Activated CD8-positive, alpha-beta T cell treated with anti-CD3 and anti-CD28 coated beads for 36 hours (primary cell): ENCODE measurements around the gene AMOTL1. TPM values are rescaled to one million over a fixed set of nuclear protein-coding genes. Genes with fewer than 3 reads are reported as not detected.

Experiments used
- ATAC-seq: fragments of 200-7000 bp; cut with Tn5 transposase; one replicate; pipeline ENCODE4 v1.10.0; 2021; ENCODE audit warnings: mild to moderate bottlenecking, moderate library complexity
- CTCF ChIA-PET: fragments of 350-600 bp; sonication (Branson Sonifier 250); formaldehyde crosslinking; loops from one replicate; lab custom pipeline; 2021; ENCODE audit warnings: antibody characterized with exemption; lab: Charles Lee
- POLR2A ChIA-PET: fragments of 350-600 bp; sonication (Branson Sonifier 250); formaldehyde crosslinking; loops from one replicate; lab custom pipeline; 2021; ENCODE audit warnings: antibody characterized with exemption; lab: Charles Lee
- DNase-seq: peaks from one replicate; pipeline ENCODE4 v3.0.0-alpha.2; 2020
- H3K27ac Mint-ChIP-seq: one replicate; pipeline ENCODE4 v1.8.0; 2021; ENCODE audit warnings: mild to moderate bottlenecking, mixed read lengths
- H3K27me3 Mint-ChIP-seq: one replicate; pipeline ENCODE4 v1.8.0; 2021; ENCODE audit warnings: mixed read lengths
- H3K36me3 Mint-ChIP-seq: one replicate; pipeline ENCODE4 v1.8.0; 2021; ENCODE audit warnings: low read depth, mixed read lengths
- H3K4me1 Mint-ChIP-seq: one replicate; pipeline ENCODE4 v1.8.0; 2021; ENCODE audit warnings: low read depth, mixed read lengths
- H3K4me3 Mint-ChIP-seq: one replicate; pipeline ENCODE4 v1.8.0; 2021; ENCODE audit warnings: mild to moderate bottlenecking, moderate library complexity, mixed read lengths
- H3K9me3 Mint-ChIP-seq: one replicate; pipeline ENCODE4 v1.8.0; 2021; ENCODE audit warnings: mixed read lengths
- CTCF ChIP-seq: fragments of 200-600 bp; IDR thresholded peaks from one replicate; pipeline ENCODE4 v1.8.0; 2022; ENCODE audit warnings: antibody characterized with exemption, mild to moderate bottlenecking
- intact Hi-C: fragments of 100-400 bp; cut with micrococcal nuclease; formaldehyde crosslinking; loops from one replicate; pipeline ENCODE4 v1.10.0; 2022
- total RNA-seq, 2 experiments: library from RNA; stranded (reverse); gene quantifications; one replicate each; pipeline ENCODE4 v1.2.3, GENCODE V29; 2021

AMOTL1 gene
- total RNA-seq, 2 experiments from 2014 or later, result 1.5 to 1.7 TPM

DNA sequence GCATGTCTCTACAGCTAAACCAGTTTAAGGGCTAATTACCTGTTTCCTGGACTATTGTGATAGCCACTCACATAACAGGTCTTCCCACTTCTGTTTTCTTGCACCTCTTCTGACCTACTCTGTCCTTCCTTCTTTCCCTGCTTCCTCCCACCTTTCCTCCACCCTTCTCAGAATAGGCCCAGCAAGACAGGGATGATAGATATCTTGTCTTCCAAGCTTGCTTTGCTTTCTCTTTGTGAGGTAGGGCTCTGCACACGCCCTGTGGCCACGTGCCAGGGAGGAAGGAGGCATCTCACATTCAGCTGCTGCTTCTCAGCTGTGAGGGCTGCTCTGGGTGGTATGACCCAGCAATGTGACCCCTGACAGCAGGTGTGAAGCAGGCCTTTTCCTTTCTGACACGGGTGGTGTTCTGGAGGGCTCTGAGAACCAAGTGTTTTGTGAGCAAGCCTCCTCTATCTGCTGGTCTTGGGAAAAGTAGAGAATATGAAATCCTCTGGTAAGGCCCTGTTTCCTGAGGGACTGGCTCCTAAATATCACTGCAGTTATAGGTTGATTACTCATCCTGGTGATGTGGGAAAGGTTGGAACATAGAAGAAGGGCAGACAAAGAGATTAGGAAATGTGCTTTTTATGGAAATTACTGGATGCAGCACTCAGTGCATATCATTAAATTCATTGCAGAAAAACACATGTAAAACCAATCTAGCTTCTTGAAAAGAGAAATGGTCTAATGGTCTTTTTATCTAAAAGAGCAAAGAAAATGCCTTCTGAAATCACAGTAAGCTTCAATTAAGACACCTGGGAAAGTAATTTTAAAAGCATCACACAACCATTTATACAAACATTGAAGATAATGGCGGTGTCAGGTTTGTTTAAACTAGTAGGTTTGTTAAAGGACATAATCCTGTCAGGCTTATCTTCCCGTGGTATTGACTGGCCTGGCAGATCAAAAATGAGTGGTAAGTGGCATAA, 8.5 kb downstream of the AMOTL1 start:
- no peaks in the 10 kb centered on the region for H3K9me3 Mint-ChIP-seq
- intact Hi-C loops, result loop anchor here (5.0 kb wide), 1 partner anchor 121 kb away; no protein-coding TSS in a partner anchor
- peaks cover 13% of the 10 kb centered on the region for H3K27me3 Mint-ChIP-seq
- ATAC-seq (no peak), DNase-seq (no peak)
- no peak for TF ChIP-seq CTCF
- H3K4me1 Mint-ChIP-seq, result peaks cover 9% of the 10 kb centered on the region
- H3K27ac Mint-ChIP-seq, result no peak overlapping the region
- H3K36me3 Mint-ChIP-seq, result no peaks in the 10 kb centered on the region
- CTCF ChIA-PET, result interaction anchor here (1.0 to 1.3 kb wide), 3 partner anchors 9 to 121 kb away, joined by 3 to 5 read pairs (median 3); no protein-coding TSS in a partner anchor
- no peak overlapping the region for H3K4me3 Mint-ChIP-seq
- POLR2A ChIA-PET, result no interaction called here

DNA sequence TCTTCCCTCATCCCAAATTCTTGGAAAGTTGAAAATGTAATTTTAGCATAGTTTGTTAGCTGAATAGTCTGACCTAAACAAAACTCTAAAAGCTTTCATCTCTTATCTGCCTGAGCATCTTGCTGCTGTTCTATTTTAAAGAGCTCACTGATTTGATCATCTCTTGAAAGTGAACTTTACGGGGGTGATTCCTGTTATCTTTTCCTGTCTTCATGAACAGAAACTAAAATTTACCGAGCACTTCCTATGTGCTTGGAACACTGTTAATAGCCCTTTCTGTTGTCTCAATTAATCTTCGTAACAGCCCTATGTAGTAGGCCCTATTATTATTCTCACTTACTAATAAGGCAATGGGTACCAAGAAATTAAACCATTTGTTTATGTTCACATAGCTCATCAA, 12.3 kb downstream of the AMOTL1 start:
- peaks cover 9% of the 10 kb centered on the region for H3K4me1 Mint-ChIP-seq
- H3K27me3 Mint-ChIP-seq, result peaks cover 3% of the 10 kb centered on the region
- ChIA-PET CTCF (interaction anchor here (0.8 to 1.4 kb wide), 4 partner anchors 14 to 157 kb away, joined by 3 to 4 read pairs (median 3); no protein-coding TSS in a partner anchor), POLR2A (no interaction called here)
- DNase-seq, result no peak
- intact Hi-C loops, result no loop called here
- no peaks in the 10 kb centered on the region for H3K9me3 Mint-ChIP-seq
- H3K36me3 Mint-ChIP-seq, result no peaks in the 10 kb centered on the region
- peak overlapping the region; percentile 3 for H3K4me3 Mint-ChIP-seq
- no peak for ATAC-seq
- no peak overlapping the region for H3K27ac Mint-ChIP-seq
- TF ChIP-seq CTCF, result no peak

- H3K36me3 Mint-ChIP-seq, result no peaks in the 10 kb centered on the region
- H3K27ac Mint-ChIP-seq, result no peak overlapping the region
Measured at GRCh38 chr11:94781837-94782236, 13.7 kb downstream of the AMOTL1 start.

DNA sequence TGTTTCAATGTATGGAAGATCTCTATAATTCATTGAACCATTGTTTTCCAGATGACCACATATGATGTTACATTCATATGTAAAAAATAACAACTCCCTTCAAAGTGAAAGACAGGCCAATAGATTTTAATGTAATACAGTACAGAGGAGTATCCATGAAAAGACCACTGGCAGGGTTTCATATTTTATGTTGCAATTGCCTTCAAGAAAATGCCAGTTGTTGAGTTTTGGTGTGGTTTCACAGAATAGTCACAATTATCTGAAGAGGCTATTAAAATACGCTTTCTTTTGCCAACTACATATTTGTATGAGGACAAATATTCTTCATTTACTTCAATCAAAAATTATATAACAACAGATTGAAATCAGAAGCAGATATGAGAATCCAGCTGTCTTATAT, 14.3 kb downstream of the AMOTL1 start:
- no peak for DNase-seq
- no peak for ATAC-seq
- POLR2A ChIA-PET, result no interaction called here
- no peaks in the 10 kb centered on the region for H3K36me3 Mint-ChIP-seq
- peaks cover 9% of the 10 kb centered on the region for H3K4me1 Mint-ChIP-seq
- no peaks in the 10 kb centered on the region for H3K9me3 Mint-ChIP-seq
- H3K4me3 Mint-ChIP-seq, result no peak overlapping the region
- no peak overlapping the region for H3K27ac Mint-ChIP-seq
- intact Hi-C loops, result no loop called here
- CTCF ChIA-PET, result no interaction called here
- H3K27me3 Mint-ChIP-seq, result peaks cover 4% of the 10 kb centered on the region
- TF ChIP-seq CTCF, result no peak

More at GRCh38 chr11:94781837-94782236, 13.7 kb downstream of the AMOTL1 start:
- no peak overlapping the region for H3K4me3 Mint-ChIP-seq
- ChIA-PET POLR2A (no interaction called here), CTCF (no interaction called here)
- intact Hi-C loops, result no loop called here
- H3K4me1 Mint-ChIP-seq, result peaks cover 9% of the 10 kb centered on the region
- DNase-seq (no peak), ATAC-seq (no peak)
- peaks cover 4% of the 10 kb centered on the region for H3K27me3 Mint-ChIP-seq
- no peaks in the 10 kb centered on the region for H3K9me3 Mint-ChIP-seq
- TF ChIP-seq CTCF, result no peak

DNA sequence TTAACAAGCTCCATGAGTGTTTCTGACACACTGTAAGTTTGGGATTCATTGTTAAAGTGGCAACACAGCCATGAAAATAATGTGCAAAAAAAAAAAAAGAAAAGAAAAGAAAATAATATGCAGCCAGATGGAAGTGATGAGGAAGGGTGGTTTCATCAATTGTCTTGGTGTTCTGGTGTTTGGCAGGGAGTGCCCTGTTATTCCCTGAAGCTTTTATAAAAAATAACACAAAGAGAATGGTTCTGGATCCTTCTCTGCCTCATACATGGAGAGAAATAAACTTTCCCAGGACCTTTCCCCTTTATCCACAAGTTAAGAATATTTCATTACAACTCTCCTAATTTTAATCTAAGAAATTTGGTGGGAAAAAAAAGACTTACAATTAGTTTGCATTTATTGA, 16.7 kb downstream of the AMOTL1 start:
- Mint-ChIP-seq H3K27ac (no peak overlapping the region), H3K4me1 (peaks cover 9% of the 10 kb centered on the region), H3K27me3 (peaks cover 4% of the 10 kb centered on the region), H3K9me3 (no peaks in the 10 kb centered on the region), H3K4me3 (no peak overlapping the region), H3K36me3 (no peaks in the 10 kb centered on the region)
- DNase-seq (no peak), ATAC-seq (no peak)
- ChIA-PET POLR2A (no interaction called here), CTCF (interaction anchor here (0.7 to 3.3 kb wide), 10 partner anchors 8 to 149 kb away, joined by 3 to 25 read pairs (median 4); no protein-coding TSS in a partner anchor)
- intact Hi-C loops, result no loop called here
- TF ChIP-seq CTCF, result no peak
